Right renal pelvis (tissue), 4 donors: ENCODE measurements around the gene COX17. TPM values are rescaled to one million over a fixed set of nuclear protein-coding genes. Genes with fewer than 3 reads are reported as not detected.

ENCODE experiments used
- DNase-seq, 4 donors: peaks; one replicate each; pipeline ENCODE4 v3.0.0-alpha.2; 2013; ENCODE audit warnings: low read depth in 4 of 4, low spot score in 3 of 4, missing footprints in 1 of 4
- polyA plus RNA-seq, 4 donors: library from polyadenylated mRNA; unstranded; fragments of 120-200 nt; gene quantifications; one replicate each; pipeline ENCODE4 v1.2.1, GENCODE V29; 2013; ENCODE audit not compliant: insufficient read length in 4 of 4

COX17 gene
- polyA plus RNA-seq, 4 donors, result 44.9 to 53.5 (median 50.2) TPM

DNA sequence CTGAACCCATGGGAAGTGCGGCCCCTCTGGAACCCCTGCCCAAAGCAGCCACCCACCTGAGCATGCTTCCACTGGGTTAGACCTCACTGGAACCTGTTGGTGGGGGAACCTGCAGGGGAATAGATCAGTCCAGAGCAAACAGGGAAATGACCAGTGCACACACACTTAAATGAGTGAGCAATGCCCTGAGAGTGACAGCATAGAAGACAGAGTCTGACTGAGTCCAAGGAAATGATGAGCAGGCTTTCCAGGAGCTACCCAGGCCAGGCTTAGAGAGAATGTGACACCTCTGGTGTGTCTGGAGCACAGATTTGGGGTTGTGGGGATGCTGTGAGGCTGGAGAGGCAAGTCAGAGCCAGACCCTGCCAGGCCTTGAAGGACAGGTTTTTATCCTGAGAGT lies 51.0 kb downstream of the COX17 start:
- no peak for DNase-seq

DNA sequence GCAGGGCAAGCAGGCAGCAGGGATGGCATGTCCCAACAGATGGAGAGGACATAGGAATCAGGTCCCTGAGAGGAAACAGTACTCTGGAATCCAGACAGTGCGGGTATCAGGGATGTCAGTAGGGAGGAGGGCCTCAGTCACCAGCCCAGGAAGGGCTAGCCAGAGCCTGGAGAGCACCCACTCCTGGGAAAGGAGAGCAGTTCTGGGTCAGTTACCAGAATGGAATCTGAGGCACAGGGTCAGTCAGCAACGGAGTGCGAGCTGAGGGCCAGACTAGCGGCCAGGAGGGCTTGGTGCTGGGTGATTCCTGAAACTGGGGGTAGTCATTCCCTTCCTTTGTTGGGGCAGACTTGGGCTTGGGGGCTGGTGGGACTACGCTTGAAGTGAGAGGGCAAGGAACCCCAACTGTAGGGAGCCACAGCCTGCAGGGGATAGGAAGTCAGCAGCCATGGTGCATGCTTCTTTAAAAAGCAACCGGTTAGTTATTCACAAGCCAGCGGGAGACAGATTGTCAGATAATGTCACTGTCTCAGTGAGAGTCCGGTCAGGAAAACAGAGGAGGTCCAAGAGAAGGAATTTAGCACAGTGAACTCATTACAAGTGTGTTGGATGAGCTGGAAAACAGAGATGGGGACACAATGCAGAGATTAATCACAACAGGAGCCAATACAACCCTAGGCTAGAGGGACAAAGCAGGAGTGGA lies 51.6 kb downstream of the COX17 start:
- no peak for DNase-seq

DNA sequence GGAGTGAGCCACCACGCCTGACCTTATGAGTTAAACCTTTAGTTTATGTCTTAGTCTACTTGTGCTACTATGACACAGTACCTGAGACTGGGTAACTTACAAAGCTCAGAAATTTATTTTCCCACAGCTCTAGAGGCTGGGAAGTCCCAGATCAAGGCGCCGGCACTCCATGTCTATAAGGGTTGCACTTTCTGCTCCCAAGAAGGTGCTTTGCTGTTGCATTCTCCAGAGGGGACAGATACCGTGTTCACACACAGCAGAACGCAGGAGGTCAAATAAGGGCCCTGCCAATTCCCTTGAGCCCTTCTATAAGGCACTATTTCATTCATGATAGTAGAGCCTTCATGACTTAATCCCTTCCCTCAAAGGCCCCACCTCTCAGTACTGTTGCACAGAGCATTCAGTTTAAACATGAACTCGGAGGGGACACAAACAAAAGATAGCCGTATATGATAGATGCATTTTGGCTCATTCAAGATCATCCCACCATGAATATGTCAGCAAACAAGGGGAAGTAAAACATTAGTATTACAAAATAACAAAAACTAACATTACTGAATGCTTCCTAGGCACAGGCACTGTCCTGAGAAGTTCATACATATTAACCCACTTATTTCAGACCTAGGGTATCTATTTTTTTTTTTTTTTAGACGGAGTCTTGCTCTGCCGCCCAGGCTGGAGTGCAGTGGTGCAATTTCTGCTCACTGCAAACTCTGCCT lies 53.0 kb downstream of the COX17 start:
- DNase-seq, result no peak

DNA sequence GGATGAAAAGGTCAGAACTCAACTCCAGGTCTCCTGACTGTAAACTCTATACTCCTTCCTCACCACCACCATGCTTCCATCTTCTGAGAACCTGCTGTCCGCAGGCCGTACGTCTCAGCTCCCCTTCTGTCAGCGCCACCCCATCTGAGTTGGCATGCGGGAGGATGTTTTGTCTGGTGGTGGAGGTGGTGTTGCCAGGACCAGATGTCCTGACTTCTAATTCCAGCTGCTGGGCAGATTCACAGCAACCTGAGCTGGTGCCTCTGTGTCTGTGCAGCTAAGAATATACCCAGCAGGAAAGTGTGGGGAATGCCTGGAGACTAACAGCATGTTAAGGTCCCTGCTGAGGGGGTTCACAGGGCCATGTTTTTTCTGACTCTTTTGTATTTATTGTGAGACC lies 56.3 kb downstream of the COX17 start:
- DNase-seq, result no peak

Other genes starting within 250 kb of the COX17 start
- 10 to 100 TPM; 49.1 to 54.6 (median 52.0) TPM for gene TMEM39A, start 213.8 kb downstream of the COX17 start, polyA plus RNA-seq
- gene POGLUT1, start 208.4 kb downstream of the COX17 start, polyA plus RNA-seq, result 10 to 100 TPM; 21.5 to 27.4 (median 25.7) TPM
- gene TIMMDC1, start 178.9 kb downstream of the COX17 start, polyA plus RNA-seq, result 100 to 1,000 TPM; 105 to 110 (median 109) TPM
- gene CD80, start 117.8 kb downstream of the COX17 start, polyA plus RNA-seq, result under 1 TPM in 3 of 4 donors, not detected in 1; 0.13 to 0.44 (median 0.14) TPM
- gene ADPRH, start 97.9 kb downstream of the COX17 start, polyA plus RNA-seq, result 1 to 10 TPM; 6.6 to 7.4 (median 7.3) TPM
- 1 to 10 TPM; 6.3 to 8.2 (median 7.7) TPM for gene PLA1A, start 79.5 kb downstream of the COX17 start, polyA plus RNA-seq
- gene POPDC2, start 16.8 kb downstream of the COX17 start, polyA plus RNA-seq, result 1 to 10 TPM; 2.6 to 4.7 (median 3.6) TPM
- 10 to 100 TPM; 18.4 to 24.1 (median 21.6) TPM for gene CFAP91, start 25.6 kb upstream of the COX17 start, polyA plus RNA-seq
- under 1 TPM; 0.54 to 0.87 (median 0.65) TPM for gene NR1I2, start 104.7 kb upstream of the COX17 start, polyA plus RNA-seq